Cardiac fibroblast (primary cell): ENCODE results near the gene RNF14.

Experiments
- DNase-seq, 2 donors: peaks; one replicate each; pipeline versions ENCODE4 v3.0.0 to v3.0.0-alpha.2; 2010; ENCODE audit warnings: low read depth in 2 of 2
- H3K4me3 ChIP-seq, 2 donors: replicated peaks in 1 of 2; 1 replicate in 1 of 2; 2 replicates in 1 of 2; pipeline ENCODE4 v1.5.1; 2011; ENCODE audit warnings: low read depth in 2 of 2, low read length in 2 of 2, mild to moderate bottlenecking in 2 of 2, moderate library complexity in 1 of 2
- CTCF ChIP-seq: IDR thresholded peaks from one replicate; pipeline ENCODE4 v1.5.1; 2011; ENCODE audit warnings: low read depth, mild to moderate bottlenecking, low read length, inconsistent platforms

RNF14 gene

GRCh38 chr5:141928051-141928450, 40.9 kb upstream of the RNF14 start:
- no peak for DNase-seq
- H3K4me3 ChIP-seq = no peak overlapping the region

GRCh38 chr5:141929398-141930058, 39.4 kb upstream of the RNF14 start:
- no peak overlapping the region for H3K4me3 ChIP-seq
- DNase-seq = no peak
- no peak for TF ChIP-seq CTCF

More at GRCh38 chr5:141928051-141928450, 40.9 kb upstream of the RNF14 start:
- TF ChIP-seq CTCF = no peak

DNA sequence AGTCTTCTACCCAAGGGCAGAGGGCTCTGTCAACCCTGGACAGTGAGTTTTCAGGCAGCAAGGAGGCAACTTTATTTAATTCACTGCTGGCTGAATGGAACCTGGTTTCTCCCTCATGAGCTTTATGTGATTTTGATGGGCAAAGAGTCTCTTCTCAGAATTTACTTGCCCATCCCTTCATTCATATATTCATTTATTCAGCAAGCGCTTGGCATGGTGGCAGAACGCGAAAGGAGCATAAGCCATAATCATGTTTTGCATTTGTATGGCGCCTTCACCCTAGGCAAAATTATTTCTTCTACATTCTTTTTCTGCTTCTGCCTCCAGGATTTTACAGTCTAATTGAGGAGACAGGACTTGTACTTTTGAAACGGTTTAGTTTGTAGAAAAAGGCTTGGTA, 37.2 kb upstream of the RNF14 start:
- TF ChIP-seq CTCF = no peak
- no peak overlapping the region for H3K4me3 ChIP-seq
- DNase-seq = no peak

DNA sequence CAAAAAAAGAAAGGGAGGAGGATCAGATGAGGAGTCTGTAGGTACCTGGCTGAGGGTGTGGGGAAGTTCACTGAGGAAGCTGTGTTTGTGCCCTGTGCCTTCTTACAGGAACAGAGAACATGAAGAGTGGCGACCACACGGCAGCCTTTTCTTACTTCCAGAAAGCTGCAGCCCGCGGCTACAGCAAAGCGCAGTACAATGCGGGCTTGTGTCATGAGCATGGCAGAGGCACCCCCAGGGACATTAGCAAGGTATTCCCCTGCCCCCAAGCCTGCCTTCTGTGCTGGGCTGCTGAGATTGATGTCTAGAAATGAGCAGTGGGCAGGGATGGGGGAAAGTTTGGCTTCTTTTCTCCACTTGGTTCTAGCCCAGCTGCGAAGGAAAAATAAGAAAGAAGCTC, 35.8 kb upstream of the RNF14 start:
- no peak for DNase-seq
- TF ChIP-seq CTCF = no peak

GRCh38 chr5:141934099-141934844, 34.6 kb upstream of the RNF14 start:
- peak in 1 of 2 donors; percentile 41 for DNase-seq
- no peak for TF ChIP-seq CTCF
- no peak overlapping the region for H3K4me3 ChIP-seq

More for the DNA sequence above, 35.8 kb upstream of the RNF14 start:
- H3K4me3 ChIP-seq = no peak overlapping the region

DNA sequence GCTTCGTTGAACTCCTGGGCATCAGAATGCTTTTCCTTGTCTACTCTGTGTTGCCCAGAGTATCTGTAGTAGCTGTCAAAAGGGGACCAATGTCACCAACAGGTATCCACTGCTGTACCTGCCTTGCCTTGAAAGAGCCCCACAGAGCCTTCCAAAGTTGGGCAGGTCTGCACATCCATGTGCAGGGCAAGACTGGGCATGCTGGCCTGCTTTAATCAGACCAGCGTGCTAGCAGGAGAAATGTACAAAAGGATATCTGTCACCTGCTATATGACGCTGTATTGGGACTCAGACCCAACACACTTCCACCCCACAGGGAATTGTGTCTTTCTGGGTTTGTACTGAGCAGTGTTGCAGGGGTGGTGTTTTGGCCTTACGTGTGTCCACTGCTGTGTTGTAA, 33.4 kb upstream of the RNF14 start:
- no peak overlapping the region for H3K4me3 ChIP-seq
- DNase-seq = no peak
- TF ChIP-seq CTCF = no peak
